AG10803 (cell line): ENCODE measurements around the gene TMEM255A.

ENCODE experiments used
- DNase-seq: peaks from one replicate; pipeline ENCODE4 v3.0.0; 2010; ENCODE audit warnings: low read depth
- H3K4me3 ChIP-seq: 2 replicates; pipeline ENCODE4 v1.5.1; 2011; ENCODE audit warnings: mild to moderate bottlenecking, low read length, control low read depth
- CTCF ChIP-seq: conservative IDR thresholded peaks from 2 replicates; pipeline ENCODE4 v1.5.1; 2011; ENCODE audit warnings: mild to moderate bottlenecking, low read length, control low read depth, inconsistent platforms

Gene TMEM255A

GRCh38 chrX:120297923-120298322 lies 13.3 kb downstream of the TMEM255A start:
- no peak for DNase-seq
- H3K4me3 ChIP-seq: no peak overlapping the region
- no peak for TF ChIP-seq CTCF

GRCh38 chrX:120294651-120295050 lies 16.6 kb downstream of the TMEM255A start:
- H3K4me3 ChIP-seq: no peak overlapping the region
- no peak for TF ChIP-seq CTCF

GRCh38 chrX:120293015-120293414 lies 18.2 kb downstream of the TMEM255A start:
- no peak for DNase-seq
- TF ChIP-seq CTCF: no peak
- H3K4me3 ChIP-seq: no peak overlapping the region

More at GRCh38 chrX:120294651-120295050, 16.6 kb downstream of the TMEM255A start:
- no peak for DNase-seq

- TF ChIP-seq CTCF: no peak
- H3K4me3 ChIP-seq: no peak overlapping the region
- no peak for DNase-seq
These were observed 20.1 kb downstream of the TMEM255A start for GRCh38 chrX:120291211-120291610.

GRCh38 chrX:120290107-120290506 lies 21.2 kb downstream of the TMEM255A start:
- no peak for TF ChIP-seq CTCF
- H3K4me3 ChIP-seq: no peak overlapping the region
- DNase-seq: no peak

- no peak for DNase-seq
- no peak overlapping the region for H3K4me3 ChIP-seq
- no peak for TF ChIP-seq CTCF
These were observed 23.6 kb downstream of the TMEM255A start for GRCh38 chrX:120287513-120288112.

GRCh38 chrX:120286733-120287512 lies 24.3 kb downstream of the TMEM255A start:
- no peak overlapping the region for H3K4me3 ChIP-seq
- DNase-seq: no peak
- no peak for TF ChIP-seq CTCF
